Parathyroid adenoma (tissue), 2 donors: ENCODE results near the gene XYLT2.
A peak's percentile ranks its signal among the peaks of the same experiment; 100 is the strongest.

ENCODE experiments used
- H2AFZ ChIP-seq: fragments of 300-600 bp; sonication (generic); one replicate; pipeline ENCODE4 v1.7.0; 2017; ENCODE audit warnings: antibody characterized with exemption, mild to moderate bottlenecking
- H3K27ac ChIP-seq: fragments of 300-600 bp; sonication (generic); one replicate; pipeline ENCODE4 v1.7.0; 2017
- H3K27me3 ChIP-seq: fragments of 300-600 bp; sonication (generic); one replicate; pipeline ENCODE4 v1.7.0; 2017; ENCODE audit warnings: low read length; ENCODE audit not compliant: control insufficient read depth, insufficient read depth
- H3K36me3 ChIP-seq: fragments of 300-600 bp; sonication (generic); one replicate; pipeline ENCODE4 v1.7.0; 2017; ENCODE audit warnings: low read length; ENCODE audit not compliant: control insufficient read depth, insufficient read depth
- H3K4me1 ChIP-seq: fragments of 300-600 bp; sonication (generic); one replicate; pipeline ENCODE4 v1.7.0; 2017; ENCODE audit warnings: control low read depth
- H3K4me2 ChIP-seq: fragments of 300-600 bp; sonication (generic); one replicate; pipeline ENCODE4 v1.7.0; 2017; ENCODE audit warnings: low read length
- H3K4me3 ChIP-seq: fragments of 300-600 bp; sonication (generic); one replicate; pipeline ENCODE4 v1.7.0; 2017; ENCODE audit warnings: low read depth, low read length
- H3K79me2 ChIP-seq: fragments of 300-600 bp; sonication (generic); one replicate; pipeline ENCODE4 v1.7.0; 2017; ENCODE audit warnings: control low read depth
- H3K9ac ChIP-seq: fragments of 300-600 bp; sonication (generic); one replicate; pipeline ENCODE4 v1.7.0; 2017; ENCODE audit warnings: mild to moderate bottlenecking
- H3K9me3 ChIP-seq: fragments of 300-600 bp; sonication (generic); one replicate; pipeline ENCODE4 v1.7.0; 2017; ENCODE audit warnings: low read length; ENCODE audit not compliant: control insufficient read depth
- TF ChIP-seq, protein P1 (sequence below): fragments of 300-600 bp; sonication (generic); IDR thresholded peaks from one replicate; pipeline ENCODE4 v1.7.0; 2017; ENCODE audit warnings: antibody characterized with exemption, mild to moderate bottlenecking
- donor health status: primary hyperparathyroidism.

XYLT2 gene

GRCh38 chr17:50338645-50339044 lies 7.3 kb upstream of the XYLT2 start:
- no peak overlapping the region for H3K4me3 ChIP-seq
- no peak overlapping the region for H2AFZ ChIP-seq
- H3K4me1 ChIP-seq: no peaks in the 10 kb centered on the region
- no peaks in the 10 kb centered on the region for H3K79me2 ChIP-seq
- TF ChIP-seq, protein P1, sequence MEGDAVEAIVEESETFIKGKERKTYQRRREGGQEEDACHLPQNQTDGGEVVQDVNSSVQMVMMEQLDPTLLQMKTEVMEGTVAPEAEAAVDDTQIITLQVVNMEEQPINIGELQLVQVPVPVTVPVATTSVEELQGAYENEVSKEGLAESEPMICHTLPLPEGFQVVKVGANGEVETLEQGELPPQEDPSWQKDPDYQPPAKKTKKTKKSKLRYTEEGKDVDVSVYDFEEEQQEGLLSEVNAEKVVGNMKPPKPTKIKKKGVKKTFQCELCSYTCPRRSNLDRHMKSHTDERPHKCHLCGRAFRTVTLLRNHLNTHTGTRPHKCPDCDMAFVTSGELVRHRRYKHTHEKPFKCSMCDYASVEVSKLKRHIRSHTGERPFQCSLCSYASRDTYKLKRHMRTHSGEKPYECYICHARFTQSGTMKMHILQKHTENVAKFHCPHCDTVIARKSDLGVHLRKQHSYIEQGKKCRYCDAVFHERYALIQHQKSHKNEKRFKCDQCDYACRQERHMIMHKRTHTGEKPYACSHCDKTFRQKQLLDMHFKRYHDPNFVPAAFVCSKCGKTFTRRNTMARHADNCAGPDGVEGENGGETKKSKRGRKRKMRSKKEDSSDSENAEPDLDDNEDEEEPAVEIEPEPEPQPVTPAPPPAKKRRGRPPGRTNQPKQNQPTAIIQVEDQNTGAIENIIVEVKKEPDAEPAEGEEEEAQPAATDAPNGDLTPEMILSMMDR: no peak
- no peak overlapping the region for H3K9ac ChIP-seq
- no peak overlapping the region for H3K4me2 ChIP-seq
- no peaks in the 10 kb centered on the region for H3K36me3 ChIP-seq
- no peaks in the 10 kb centered on the region for H3K9me3 ChIP-seq
- no peak overlapping the region for H3K27ac ChIP-seq
- H3K27me3 ChIP-seq: no peaks in the 10 kb centered on the region

- H3K9ac ChIP-seq: no peak overlapping the region
- H3K27ac ChIP-seq: no peak overlapping the region
- TF ChIP-seq, protein P1: no peak
- H3K4me1 ChIP-seq: no peaks in the 10 kb centered on the region
- no peak overlapping the region for H2AFZ ChIP-seq
- no peak overlapping the region for H3K4me2 ChIP-seq
- no peaks in the 10 kb centered on the region for H3K27me3 ChIP-seq
- H3K36me3 ChIP-seq: no peaks in the 10 kb centered on the region
- H3K9me3 ChIP-seq: no peaks in the 10 kb centered on the region
- H3K4me3 ChIP-seq: no peak overlapping the region
- no peaks in the 10 kb centered on the region for H3K79me2 ChIP-seq
Observed at GRCh38 chr17:50339381-50339780, 6.5 kb upstream of the XYLT2 start.

GRCh38 chr17:50344731-50345365 lies 1.1 kb upstream of the XYLT2 start:
- Histone ChIP-seq H2AFZ (peak overlapping the region; percentile 93), H3K4me2 (no peak overlapping the region), H3K27me3 (no peaks in the 10 kb centered on the region), H3K4me1 (peaks cover 5% of the 10 kb centered on the region), H3K79me2 (peaks cover 2% of the 10 kb centered on the region), H3K4me3 (no peak overlapping the region), H3K36me3 (no peaks in the 10 kb centered on the region), H3K9me3 (no peaks in the 10 kb centered on the region), H3K9ac (no peak overlapping the region), H3K27ac (no peak overlapping the region)
- TF ChIP-seq, protein P1: no peak

DNA sequence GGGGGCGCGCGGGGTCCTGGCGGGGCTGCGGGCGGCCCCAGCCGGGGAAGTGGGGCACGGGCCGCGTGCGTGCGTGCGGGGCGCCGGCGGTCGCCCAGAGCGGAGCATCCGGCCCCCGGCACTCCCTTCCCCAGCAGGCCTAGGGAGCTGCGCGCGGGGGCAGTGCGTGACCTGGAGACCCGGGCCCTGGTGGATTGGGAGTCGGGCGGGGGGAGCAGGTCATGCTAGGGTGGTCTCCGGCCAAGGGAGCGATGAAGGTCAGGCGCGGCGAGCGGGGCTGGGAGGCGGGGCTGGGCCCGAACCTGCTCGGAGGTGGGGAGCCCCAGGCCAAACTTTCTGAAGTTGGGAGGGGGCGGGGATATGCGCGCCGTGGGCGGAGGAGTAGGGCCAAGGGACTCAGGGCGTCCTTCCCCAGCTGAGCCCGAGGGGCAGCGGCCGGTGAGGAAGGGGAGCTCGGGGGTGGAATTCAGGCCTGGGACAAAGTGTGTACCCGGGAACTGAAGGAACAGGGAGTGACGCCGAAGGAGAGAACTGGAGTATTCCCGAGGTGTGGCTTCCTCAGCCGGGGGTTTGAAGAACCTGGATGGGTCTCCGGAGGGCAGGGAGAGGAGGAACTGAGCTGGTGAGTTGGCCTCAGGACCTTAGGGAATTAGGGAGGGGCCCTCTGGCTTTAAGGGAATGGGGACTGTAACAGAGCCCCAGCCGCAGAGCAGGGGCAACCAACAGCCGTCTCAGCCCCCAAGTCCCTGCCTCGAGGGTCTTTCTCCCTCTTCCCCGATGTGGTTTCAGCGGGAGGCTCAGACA lies 589 bp downstream of the XYLT2 start:
- H3K4me1 ChIP-seq: peaks cover 5% of the 10 kb centered on the region
- H3K27me3 ChIP-seq: no peaks in the 10 kb centered on the region
- TF ChIP-seq, protein P1: no peak
- H3K27ac ChIP-seq: no peak overlapping the region
- peak overlapping the region; percentile 76 for H2AFZ ChIP-seq
- no peaks in the 10 kb centered on the region for H3K9me3 ChIP-seq
- peaks cover 2% of the 10 kb centered on the region for H3K79me2 ChIP-seq
- H3K4me3 ChIP-seq: peak overlapping the region; percentile 77
- H3K4me2 ChIP-seq: peak overlapping the region; percentile 97
- H3K36me3 ChIP-seq: no peaks in the 10 kb centered on the region
- no peak overlapping the region for H3K9ac ChIP-seq
